Neural cell (in vitro differentiated cells): ENCODE results near the gene CPLX1. TPM values are rescaled to one million over a fixed set of nuclear protein-coding genes. Genes with fewer than 3 reads are reported as not detected.

Experiments
- H2AFZ ChIP-seq: fragments of 200-600, 300-800 bp; sonication (generic), shearing (Covaris generic); 2 replicates; pipeline ENCODE4 v1.6.0; 2014; ENCODE audit warnings: low read depth, mild to moderate bottlenecking, antibody characterized with exemption, low read length, moderate library complexity
- H3F3A ChIP-seq: fragments of 200-600 bp; shearing (Covaris generic); 2 replicates; pipeline ENCODE4 v1.6.1; 2016; ENCODE audit warnings: mild to moderate bottlenecking, moderate library complexity, mixed read lengths, antibody characterized with exemption, low read length; ENCODE audit not compliant: insufficient read depth, poor library complexity, severe bottlenecking
- H3K27ac ChIP-seq: fragments of 200-600, 300-800 bp; sonication (generic), shearing (Covaris generic); 2 replicates; pipeline ENCODE4 v1.5.1; 2014; ENCODE audit warnings: mild to moderate bottlenecking, low read length, moderate library complexity
- H3K27me3 ChIP-seq: fragments of 300-800, 200-600 bp; sonication (generic), shearing (Covaris generic); 2 replicates; pipeline ENCODE4 v1.6.0; 2014; ENCODE audit warnings: mild to moderate bottlenecking, low read depth, low read length, moderate library complexity; ENCODE audit not compliant: insufficient read depth
- H3K36me3 ChIP-seq: fragments of 300-800, 200-600 bp; sonication (generic), shearing (Covaris generic); 2 replicates; pipeline ENCODE4 v1.5.1; 2014; ENCODE audit warnings: mild to moderate bottlenecking, antibody characterized with exemption, low read length, moderate library complexity; ENCODE audit not compliant: insufficient read depth
- H3K4me2 ChIP-seq: fragments of 300-800, 200-600 bp; sonication (generic), shearing (Covaris generic); 2 replicates; pipeline ENCODE4 v1.6.0; 2014; ENCODE audit warnings: mild to moderate bottlenecking, low read length
- H3K4me3 ChIP-seq: fragments of 300-800, 200-600 bp; sonication (generic), shearing (Covaris generic); 2 replicates; pipeline ENCODE4 v1.5.1; 2014; ENCODE audit warnings: mild to moderate bottlenecking, low read length, moderate library complexity
- H3K79me2 ChIP-seq: fragments of 200-600 bp; shearing (Covaris generic); replicated peaks from 2 replicates; pipeline ENCODE4 v1.6.0; 2014; ENCODE audit warnings: mild to moderate bottlenecking, low read length, moderate library complexity; ENCODE audit not compliant: insufficient read depth
- H3K9ac ChIP-seq: fragments of 300-800, 200-600 bp; sonication (generic), shearing (Covaris generic); 2 replicates; pipeline ENCODE4 v1.6.1; 2016; ENCODE audit warnings: mild to moderate bottlenecking, low read length, mixed read lengths
- H3K9me2 ChIP-seq: fragments of 200-600 bp; shearing (Covaris generic); 2 replicates; pipeline ENCODE4 v1.6.1; 2016; ENCODE audit warnings: mild to moderate bottlenecking, low read length, mixed read lengths; ENCODE audit not compliant: insufficient read depth
- H3K9me3 ChIP-seq: fragments of 200-600, 300-800 bp; sonication (generic), shearing (Covaris generic); 2 replicates; pipeline ENCODE4 v1.6.1; 2016; ENCODE audit warnings: mild to moderate bottlenecking, mixed run types, low read length, moderate library complexity, mixed read lengths
- H4K20me1 ChIP-seq: fragments of 200-600 bp; shearing (Covaris generic); 2 replicates; pipeline ENCODE4 v1.6.1; 2016; ENCODE audit warnings: mild to moderate bottlenecking, mixed run types; ENCODE audit not compliant: insufficient read depth
- EP300 ChIP-seq: fragments of 450-650 bp; conservative IDR thresholded peaks from 2 replicates; pipeline ENCODE4 v1.6.1; 2014; ENCODE audit warnings: antibody characterized with exemption, mild to moderate bottlenecking, moderate library complexity; ENCODE audit not compliant: poor library complexity, severe bottlenecking
- EZH2 ChIP-seq: fragments of 200-600, 300-800 bp; shearing (Covaris generic), sonication (generic); IDR thresholded peaks from 2 replicates; pipeline ENCODE4 v1.6.1; 2014; ENCODE audit warnings: antibody characterized with exemption, low read length, borderline replicate concordance, mild to moderate bottlenecking; ENCODE audit not compliant: insufficient read depth, poor library complexity, severe bottlenecking
- MXI1 ChIP-seq: fragments of 450-650 bp; conservative IDR thresholded peaks from 2 replicates; pipeline ENCODE4 v1.6.1; 2014; ENCODE audit warnings: antibody characterized with exemption, mild to moderate bottlenecking; ENCODE audit not compliant: poor library complexity, severe bottlenecking
- POLR2AphosphoS5 ChIP-seq: IDR thresholded peaks from 2 replicates; pipeline ENCODE4 v1.6.1; 2012
- RAD21 ChIP-seq: fragments of 450-650 bp; conservative IDR thresholded peaks from 2 replicates; pipeline ENCODE4 v1.6.1; 2014; ENCODE audit warnings: antibody characterized with exemption, mild to moderate bottlenecking, moderate library complexity
- REST ChIP-seq: IDR thresholded peaks from 2 replicates; pipeline ENCODE4 v1.6.1; 2012; ENCODE audit warnings: borderline replicate concordance
- SMC3 ChIP-seq: fragments of 450-650 bp; conservative IDR thresholded peaks from 2 replicates; pipeline ENCODE4 v1.6.1; 2014; ENCODE audit warnings: antibody characterized with exemption, mild to moderate bottlenecking, moderate library complexity; ENCODE audit not compliant: poor library complexity
- TAF1 ChIP-seq: IDR thresholded peaks from 2 replicates; pipeline ENCODE4 v1.6.1; 2012; ENCODE audit warnings: low read depth
- polyA plus RNA-seq: library from polyadenylated mRNA; depleted of rRNA; stranded (reverse); fragments of >200 nt; gene quantifications from 2 replicates; pipeline ENCODE4 v1.2.3, GENCODE V29; 2014
- TF ChIP-seq, protein P1 (sequence below): fragments of 450-650 bp; IDR thresholded peaks from 2 replicates; pipeline ENCODE4 v1.5.1; 2014; ENCODE audit warnings: antibody characterized with exemption, mild to moderate bottlenecking, moderate library complexity; ENCODE audit not compliant: poor library complexity, severe bottlenecking

CPLX1 gene
- polyA plus RNA-seq, 1 donor from 2014 or later: 7.6 TPM

DNA sequence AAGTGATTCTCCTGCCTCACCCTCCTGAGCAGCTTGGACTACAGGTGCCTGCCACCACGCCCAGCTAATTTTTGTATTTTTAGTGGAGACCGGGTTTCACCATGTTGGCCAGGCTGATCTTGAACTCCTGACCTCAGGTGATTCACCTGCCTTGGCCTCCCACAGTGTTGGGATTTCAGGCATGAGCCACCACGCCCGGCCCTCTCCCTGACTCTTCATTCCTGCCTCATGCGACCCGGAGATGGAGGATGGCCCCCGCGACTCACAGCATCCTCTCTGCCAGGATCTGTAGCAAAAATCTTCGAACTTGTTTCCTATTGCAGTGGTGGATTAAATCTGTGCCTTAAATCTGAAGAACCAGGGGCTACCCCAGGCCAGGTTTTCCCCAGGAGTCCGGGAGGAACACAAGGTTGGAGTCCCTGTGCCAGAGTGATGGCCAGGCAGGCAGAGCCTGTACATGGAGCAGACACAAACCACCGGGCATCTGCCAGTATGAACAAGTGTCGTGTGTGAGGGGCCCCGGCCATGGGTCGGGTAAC is 11.5 kb downstream of the CPLX1 start:
- Histone ChIP-seq H3K27ac (no peak overlapping the region), H3K27me3 (no peaks in the 10 kb centered on the region), H3K79me2 (no peaks in the 10 kb centered on the region), H3K9me2 (no peaks in the 10 kb centered on the region), H4K20me1 (no peaks in the 10 kb centered on the region), H3K4me3 (no peak overlapping the region), H3F3A (no peaks in the 10 kb centered on the region), H3K4me2 (no peak overlapping the region), H3K9ac (no peak overlapping the region), H3K9me3 (no peaks in the 10 kb centered on the region), H2AFZ (no peak overlapping the region), H3K36me3 (no peaks in the 10 kb centered on the region)
- no peak for TF ChIP-seq SMC3
- no peak for TF ChIP-seq RAD21
- TF ChIP-seq EP300: no peak
- no peak for TF ChIP-seq MXI1
- no peak for TF ChIP-seq REST
- TF ChIP-seq TAF1: no peak
- no peak for TF ChIP-seq EZH2
- no peak for TF ChIP-seq POLR2AphosphoS5
- TF ChIP-seq, protein P1, sequence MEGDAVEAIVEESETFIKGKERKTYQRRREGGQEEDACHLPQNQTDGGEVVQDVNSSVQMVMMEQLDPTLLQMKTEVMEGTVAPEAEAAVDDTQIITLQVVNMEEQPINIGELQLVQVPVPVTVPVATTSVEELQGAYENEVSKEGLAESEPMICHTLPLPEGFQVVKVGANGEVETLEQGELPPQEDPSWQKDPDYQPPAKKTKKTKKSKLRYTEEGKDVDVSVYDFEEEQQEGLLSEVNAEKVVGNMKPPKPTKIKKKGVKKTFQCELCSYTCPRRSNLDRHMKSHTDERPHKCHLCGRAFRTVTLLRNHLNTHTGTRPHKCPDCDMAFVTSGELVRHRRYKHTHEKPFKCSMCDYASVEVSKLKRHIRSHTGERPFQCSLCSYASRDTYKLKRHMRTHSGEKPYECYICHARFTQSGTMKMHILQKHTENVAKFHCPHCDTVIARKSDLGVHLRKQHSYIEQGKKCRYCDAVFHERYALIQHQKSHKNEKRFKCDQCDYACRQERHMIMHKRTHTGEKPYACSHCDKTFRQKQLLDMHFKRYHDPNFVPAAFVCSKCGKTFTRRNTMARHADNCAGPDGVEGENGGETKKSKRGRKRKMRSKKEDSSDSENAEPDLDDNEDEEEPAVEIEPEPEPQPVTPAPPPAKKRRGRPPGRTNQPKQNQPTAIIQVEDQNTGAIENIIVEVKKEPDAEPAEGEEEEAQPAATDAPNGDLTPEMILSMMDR: no peak

- Histone ChIP-seq H3K36me3 (no peaks in the 10 kb centered on the region), H3K79me2 (no peaks in the 10 kb centered on the region), H3K9me3 (no peaks in the 10 kb centered on the region), H3F3A (no peaks in the 10 kb centered on the region), H3K4me3 (no peak overlapping the region), H3K9me2 (no peaks in the 10 kb centered on the region), H3K4me2 (no peak overlapping the region), H3K27me3 (no peaks in the 10 kb centered on the region), H4K20me1 (no peaks in the 10 kb centered on the region), H2AFZ (no peak overlapping the region), H3K9ac (no peak overlapping the region), H3K27ac (no peak overlapping the region)
- TF ChIP-seq SMC3 (no peak), TAF1 (no peak), MXI1 (no peak), REST (no peak), RAD21 (no peak), POLR2AphosphoS5 (no peak), EP300 (no peak)
Observed at GRCh38 chr4:813900-814299, 12.0 kb downstream of the CPLX1 start.
